NCI-H128 (cell line): ENCODE data around the gene CEP85L.

Source experiments
- DNase-seq: peaks from one replicate; lab custom pipeline; 2025; ENCODE audit not compliant: unreplicated experiment; lab: John Stamatoyannopoulos, UW

The CEP85L gene

GRCh38 chr6:118661831-118662230 is 10.4 kb upstream of the CEP85L start:
- no peak for DNase-seq

GRCh38 chr6:118660218-118660569 is 8.8 kb upstream of the CEP85L start:
- DNase-seq, result peak; percentile 91

- no peak for DNase-seq
These were observed 8.3 kb upstream of the CEP85L start for GRCh38 chr6:118659513-118660217.

- DNase-seq, result no peak
These were observed 5.6 kb upstream of the CEP85L start for GRCh38 chr6:118656847-118657451.

DNA sequence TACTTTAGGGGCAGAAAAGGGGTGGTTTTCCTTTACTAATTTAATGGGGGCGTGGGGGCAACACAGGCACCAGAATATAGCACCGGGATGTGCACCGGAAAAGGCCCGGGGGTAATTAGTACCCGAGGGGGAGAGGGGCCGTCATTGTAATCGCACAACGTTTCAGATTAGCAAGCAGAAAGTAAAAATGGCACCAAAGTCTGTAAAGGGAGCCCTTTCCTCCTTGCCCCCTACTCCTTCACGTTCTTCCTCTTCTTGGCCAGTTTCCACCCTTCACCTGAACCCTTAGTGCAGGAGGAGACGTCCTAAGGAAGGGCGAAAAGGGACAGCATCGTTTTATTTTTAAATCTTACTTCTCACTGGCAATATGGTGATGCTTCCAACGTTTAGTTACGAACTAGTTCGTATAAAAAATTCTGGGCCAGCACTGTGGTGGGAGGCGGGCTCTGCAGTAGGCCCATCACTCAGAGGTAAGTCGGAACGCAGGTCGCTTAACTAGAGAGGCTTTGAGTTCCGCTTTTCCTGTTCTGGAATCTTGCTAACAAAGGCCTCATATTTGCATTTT is 742 bp upstream of the CEP85L start:
- DNase-seq, result no peak

- DNase-seq, result peak; percentile 12
These were observed 659 bp downstream of the CEP85L start for GRCh38 chr6:118650582-118651281.

- no peak for DNase-seq
These were observed 1.3 kb downstream of the CEP85L start for GRCh38 chr6:118649918-118650581.

GRCh38 chr6:118648866-118649554 is 2.4 kb downstream of the CEP85L start:
- DNase-seq, result no peak

GRCh38 chr6:118646977-118647376 is 4.4 kb downstream of the CEP85L start:
- DNase-seq, result no peak

DNA sequence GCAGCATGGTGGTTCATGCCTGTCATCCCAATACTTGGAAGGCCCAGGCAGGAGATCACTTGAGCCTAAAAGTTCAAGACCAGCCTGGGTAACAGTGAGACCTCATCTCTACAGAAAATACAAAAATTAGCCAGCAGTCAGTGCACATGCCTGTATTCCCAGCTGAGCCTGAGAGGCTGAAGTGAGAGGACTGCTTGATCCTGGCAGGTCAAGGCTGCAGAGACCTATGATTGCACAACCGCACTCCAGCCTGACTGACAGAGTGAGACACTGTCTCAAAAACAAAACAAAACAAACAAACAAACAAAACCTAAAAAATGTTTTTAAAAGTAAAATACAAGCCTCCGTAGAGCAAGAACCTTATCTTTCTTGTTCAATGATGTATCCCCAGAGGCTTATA is 6.0 kb downstream of the CEP85L start:
- DNase-seq, result no peak

DNA sequence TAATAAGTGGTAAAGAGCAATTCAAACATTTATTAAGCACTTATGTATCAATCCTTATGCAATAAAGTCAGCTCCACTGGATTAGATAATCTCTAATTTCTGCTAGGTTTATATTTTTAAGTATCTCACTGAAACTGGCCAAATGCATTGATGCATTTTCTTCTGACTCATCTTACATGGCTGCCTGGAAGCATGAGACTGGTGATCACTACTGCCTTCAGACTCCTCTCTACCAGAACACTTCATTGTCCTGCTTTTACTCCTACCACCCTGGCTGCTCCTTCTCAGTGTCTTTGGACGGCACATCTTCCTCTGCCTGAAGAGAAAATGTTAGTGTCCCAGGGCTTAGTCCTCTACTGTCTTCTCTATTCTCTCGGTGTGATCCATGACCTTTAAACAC is 7.4 kb downstream of the CEP85L start:
- DNase-seq, result no peak

DNA sequence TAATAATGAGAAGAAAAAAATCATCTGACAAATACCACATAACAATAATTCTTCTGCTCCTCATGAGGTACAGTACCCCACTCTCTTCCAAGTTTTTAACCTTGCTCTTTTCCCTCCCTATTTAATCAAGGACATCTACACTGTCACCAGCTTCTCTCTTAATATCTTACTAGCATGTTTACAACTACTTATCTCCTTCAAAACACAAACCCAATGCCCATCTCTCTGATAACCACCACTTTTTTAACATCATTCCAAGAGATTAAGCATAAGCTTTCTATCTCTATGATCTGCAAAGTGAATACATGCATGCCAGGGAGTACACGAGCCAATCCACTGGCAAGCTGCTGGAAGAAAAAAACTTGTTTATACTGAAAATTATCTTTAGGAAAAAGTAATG is 10.3 kb downstream of the CEP85L start:
- no peak for DNase-seq

GRCh38 chr6:118639054-118639964 is 12.1 kb downstream of the CEP85L start:
- no peak for DNase-seq

DNA sequence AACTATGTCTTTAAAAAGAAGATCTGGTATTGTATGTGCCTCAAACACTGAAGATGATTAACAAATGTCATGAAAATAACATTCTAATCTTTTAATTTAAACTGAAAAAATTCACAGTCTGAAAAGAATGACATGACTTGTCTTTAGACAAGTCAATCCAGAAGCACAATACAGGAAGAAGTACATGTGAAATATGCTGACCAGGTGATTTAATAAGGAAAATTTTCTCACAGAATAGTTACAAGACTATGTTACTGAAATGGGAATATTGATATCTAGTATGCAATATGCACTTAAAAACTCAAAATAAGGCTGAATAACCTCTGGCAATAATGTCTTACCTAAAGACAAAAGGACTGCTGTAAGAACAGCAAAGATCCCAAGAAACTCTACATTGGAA is 13.1 kb downstream of the CEP85L start:
- DNase-seq, result no peak

GRCh38 chr6:118635909-118636735 is 15.3 kb downstream of the CEP85L start:
- no peak for DNase-seq

DNA sequence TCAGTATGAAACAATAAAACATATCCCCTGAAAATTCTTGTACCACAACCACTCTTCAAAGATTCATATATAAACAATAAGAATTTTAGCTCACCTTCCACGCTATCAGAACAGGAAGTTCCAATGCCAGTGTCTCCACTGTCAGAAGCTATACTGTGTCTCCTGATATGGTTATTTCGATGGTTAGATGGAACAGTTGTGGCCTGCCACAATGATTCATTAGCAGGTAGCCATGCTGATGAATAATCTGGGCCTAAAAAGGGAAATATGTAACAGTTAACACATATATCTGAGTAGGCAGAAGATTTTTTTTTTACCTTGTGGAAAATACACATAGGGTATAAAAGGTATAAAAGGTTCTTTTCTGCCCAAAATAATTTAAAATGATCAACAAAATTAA is 19.0 kb downstream of the CEP85L start:
- no peak for DNase-seq

DNA sequence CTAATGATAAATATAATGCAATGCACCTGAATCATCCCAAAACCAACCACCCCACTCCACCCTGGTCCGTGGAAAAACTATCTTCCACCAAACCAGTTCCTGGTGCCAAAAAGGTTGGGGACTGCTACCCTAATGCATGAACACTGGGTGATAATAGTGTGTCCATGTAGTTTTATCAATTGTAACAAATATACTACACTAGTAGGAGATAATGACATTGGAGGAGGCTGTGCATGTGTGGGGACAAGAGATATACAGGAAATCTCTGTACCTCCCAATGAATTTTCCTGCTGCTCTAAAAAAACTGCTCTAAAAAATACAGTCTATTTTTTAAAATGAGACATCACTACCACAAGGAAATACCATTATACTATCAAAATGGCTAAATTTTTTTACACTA is 20.5 kb downstream of the CEP85L start:
- DNase-seq, result no peak

DNA sequence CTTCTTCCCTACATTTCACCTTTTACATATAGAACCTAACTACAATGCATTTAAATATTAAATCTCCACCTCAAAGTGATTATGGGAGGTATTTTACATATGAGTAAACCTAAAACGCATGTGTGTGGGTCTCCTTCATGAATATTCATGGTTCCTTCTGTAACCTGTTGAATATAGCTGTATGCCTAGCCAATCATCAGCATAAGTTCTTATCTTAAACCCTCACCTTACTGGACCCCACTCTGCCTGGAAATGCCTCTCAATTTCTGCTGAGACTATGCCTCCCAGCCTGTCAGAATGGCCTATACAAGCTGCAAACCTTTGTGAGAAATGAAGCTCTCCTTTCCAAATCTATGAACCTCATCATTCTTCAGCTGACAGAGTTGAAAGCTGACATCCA is 21.3 kb downstream of the CEP85L start:
- DNase-seq, result no peak

GRCh38 chr6:118627724-118628123 is 23.7 kb downstream of the CEP85L start:
- no peak for DNase-seq
